ENCODE results near the gene KRT76. TPM values are rescaled to one million over a fixed set of nuclear protein-coding genes. Genes with fewer than 3 reads are reported as not detected.

Gene KRT76
- total and polyA plus RNA-seq, 2 experiments from 2014 or later, result not detected

GRCh38 chr12:52729147-52729546 is 48.0 kb downstream of the KRT76 start (continued):
- TF ChIP-seq CTCF (conservative IDR thresholded peaks at IDR 0.05; ENCODE audit: low read depth in 2 of 2) (no peak), ZNF114 (CRISPR knock-in tag; IDR thresholded peaks at IDR 0.05) (no peak), ETS1 (IDR thresholded peaks at IDR 0.05) (no peak), EZH2 (IDR thresholded peaks at IDR 0.05; ENCODE audit: low read depth, unreplicated experiment) (no peak), REST (IDR thresholded peaks at IDR 0.05; ENCODE audit: unreplicated experiment) (no peak), EZH2phosphoT487 (IDR thresholded peaks at IDR 0.05; ENCODE audit: unreplicated experiment) (no peak), STAT1 (IDR thresholded peaks at IDR 0.05; ENCODE audit: unreplicated experiment) (no peak), CREB1 (CRISPR knock-in tag; IDR thresholded peaks at IDR 0.05; ENCODE audit: low read depth) (no peak), NANOG (IDR thresholded peaks at IDR 0.05; ENCODE audit: borderline replicate concordance) (no peak)

GRCh38 chr12:52728374-52728773 is 48.8 kb downstream of the KRT76 start:
- no peak overlapping the region for H3K4me3 ChIP-seq
- Mint-ChIP-seq H3K27me3 (ENCODE audit: insufficient read depth, low read depth, poor library complexity) (peaks cover 14% of the 10 kb centered on the region), H3K4me1 (no peaks in the 10 kb centered on the region), H3K9me3 (peaks cover 12% of the 10 kb centered on the region), H3K27ac (no peak overlapping the region), H3K36me3 (ENCODE audit: low read depth) (no peaks in the 10 kb centered on the region), H3K4me3 (no peak overlapping the region)
- DNase-seq (ENCODE audit: low spot score), result no peak
- no peak for ATAC-seq
- peaks cover 5% of the 10 kb centered on the region for H3K9me2 ChIP-seq (ENCODE audit: insufficient read depth)
- no peaks in the 10 kb centered on the region for H3K79me2 ChIP-seq (replicated peaks; ENCODE audit: insufficient read depth)
- no peak overlapping the region for H3K27ac ChIP-seq (ENCODE audit: low read depth)
- no peak overlapping the region for H3K4me2 ChIP-seq
- no peak overlapping the region for H2AFZ ChIP-seq
- no peaks in the 10 kb centered on the region for H3F3A ChIP-seq (replicated peaks; ENCODE audit: low read depth)
- H4K20me1 ChIP-seq (replicated peaks; ENCODE audit: insufficient read depth), result no peaks in the 10 kb centered on the region
- no peaks in the 10 kb centered on the region for H3K36me3 ChIP-seq (ENCODE audit: insufficient read depth)
- no peaks in the 10 kb centered on the region for H3K27me3 ChIP-seq (ENCODE audit: insufficient read depth)
- H3K4me1 ChIP-seq (ENCODE audit: insufficient read depth), result no peaks in the 10 kb centered on the region
- no peak for TF ChIP-seq STAT1 (IDR thresholded peaks at IDR 0.05; ENCODE audit: unreplicated experiment)
- TF ChIP-seq ETS1 (IDR thresholded peaks at IDR 0.05), result no peak
- TF ChIP-seq CREB1 (CRISPR knock-in tag; IDR thresholded peaks at IDR 0.05; ENCODE audit: low read depth), result no peak
- no peak for TF ChIP-seq REST (IDR thresholded peaks at IDR 0.05; ENCODE audit: unreplicated experiment)
- no peak for TF ChIP-seq EZH2 (IDR thresholded peaks at IDR 0.05; ENCODE audit: low read depth, unreplicated experiment)
- TF ChIP-seq CTCF (conservative IDR thresholded peaks at IDR 0.05; ENCODE audit: low read depth in 2 of 2), result no peak

All from GM23338 (cell line).